PC-3 (cell line): ENCODE measurements around the gene ADAMTS15. TPM values are rescaled to one million over a fixed set of nuclear protein-coding genes. Genes with fewer than 3 reads are reported as not detected.

Experiments
- ATAC-seq: fragments of 200-7000 bp; cut with Tn5 transposase; 2 replicates; pipeline ENCODE4 v1.9.1; 2020; ENCODE audit warnings: mild to moderate bottlenecking, moderate library complexity
- BruUV-seq: library from RNA; stranded (reverse); fragments of 400-500 nt; replicated peaks from 2 replicates; lab custom pipeline; 2021; lab: Mats Ljungman, UMichigan
- CTCF ChIA-PET: fragments of 300-600 bp; sonication (Branson Sonifier 250); formaldehyde crosslinking; loops from one replicate; lab custom pipeline; 2022; ENCODE audit warnings: antibody characterized with exemption; lab: Charles Lee
- POLR2A ChIA-PET: fragments of 300-600 bp; sonication (Branson Sonifier 250); formaldehyde crosslinking; loops from one replicate; lab custom pipeline; 2022; ENCODE audit warnings: antibody characterized with exemption; ENCODE audit not compliant: unreplicated experiment; lab: Charles Lee
- DNase-seq: peaks from one replicate; pipeline ENCODE4 v3.0.0-alpha.2; 2015
- H2AFZ ChIP-seq: fragments of 300-600 bp; sonication (generic); 2 replicates; pipeline ENCODE4 v1.6.0; 2016; ENCODE audit warnings: antibody characterized with exemption, low read length
- H3F3A ChIP-seq: fragments of 300-600 bp; sonication (generic); one replicate; pipeline ENCODE4 v1.6.0; 2017; ENCODE audit warnings: antibody characterized with exemption, low read length, control low read depth, mild to moderate bottlenecking; ENCODE audit not compliant: unreplicated experiment
- H3K27ac ChIP-seq: fragments of 300-600 bp; sonication (generic); 2 replicates; pipeline ENCODE4 v1.5.1; 2016; ENCODE audit warnings: mild to moderate bottlenecking, low read length
- H3K27me3 ChIP-seq: fragments of 300-600 bp; sonication (generic); 2 replicates; pipeline ENCODE4 v1.6.1; 2016; ENCODE audit warnings: low read length, mixed read lengths
- H3K36me3 ChIP-seq: fragments of 300-600 bp; sonication (generic); 2 replicates; pipeline ENCODE4 v1.6.1; 2016; ENCODE audit warnings: low read depth, mixed run types, low read length, mixed read lengths
- H3K4me1 ChIP-seq: fragments of 300-600 bp; sonication (generic); 2 replicates; pipeline ENCODE4 v1.5.1; 2016; ENCODE audit warnings: low read length; ENCODE audit not compliant: insufficient read depth
- H3K4me2 ChIP-seq: fragments of 300-600 bp; sonication (generic); 2 replicates; pipeline ENCODE4 v1.6.0; 2016; ENCODE audit warnings: low read length
- H3K4me3 ChIP-seq: fragments of 300-600 bp; sonication (generic); 2 replicates; pipeline ENCODE4 v1.5.1; 2016; ENCODE audit warnings: mild to moderate bottlenecking, low read length, mixed read lengths
- H3K79me2 ChIP-seq: fragments of 300-600 bp; sonication (generic); 2 replicates; pipeline ENCODE4 v1.6.1; 2017; ENCODE audit warnings: low read length, mixed read lengths
- H3K9ac ChIP-seq: fragments of 300-600 bp; sonication (generic); 2 replicates; pipeline ENCODE4 v1.6.0; 2016; ENCODE audit warnings: mild to moderate bottlenecking, low read length
- H3K9me2 ChIP-seq: fragments of 300-600 bp; sonication (generic); replicated peaks from 2 replicates; pipeline ENCODE4 v1.6.1; 2016; ENCODE audit warnings: mixed run types, low read length, mixed read lengths
- H3K9me3 ChIP-seq: fragments of 300-600 bp; sonication (generic); 2 replicates; pipeline ENCODE4 v1.6.1; 2016; ENCODE audit warnings: low read length, mixed read lengths
- H4K20me1 ChIP-seq: fragments of 300-600 bp; sonication (generic); 2 replicates; pipeline ENCODE4 v1.6.1; 2016; ENCODE audit warnings: low read length, mixed read lengths
- CTCF ChIP-seq: fragments of 300-600 bp; sonication (generic); conservative IDR thresholded peaks from 2 replicates; pipeline ENCODE4 v1.5.1; 2017; ENCODE audit warnings: antibody characterized with exemption, low read depth, mild to moderate bottlenecking, low read length
- EZH2 ChIP-seq: fragments of 300-600 bp; sonication (generic); IDR thresholded peaks from one replicate; pipeline ENCODE4 v1.6.1; 2017; ENCODE audit warnings: antibody characterized with exemption, mild to moderate bottlenecking, low read length; ENCODE audit not compliant: unreplicated experiment
- EZH2phosphoT487 ChIP-seq: fragments of 300-600 bp; sonication (generic); IDR thresholded peaks from 2 replicates; pipeline ENCODE4 v1.6.1; 2018; ENCODE audit warnings: mild to moderate bottlenecking, antibody characterized with exemption, low read length, borderline replicate concordance
- intact Hi-C: fragments of 100-400 bp; cut with micrococcal nuclease; formaldehyde crosslinking; loops from 2 replicates; pipeline ENCODE4 v1.9.0; 2023
- total RNA-seq: library from RNA; depleted of rRNA; stranded (reverse); fragments of >200 nt; gene quantifications from 2 replicates; pipeline ENCODE4 v1.2.3, GENCODE V29; 2014

ADAMTS15 gene
- total RNA-seq, 1 experiment from 2014 or later = 16.8 TPM

- no peaks in the 10 kb centered on the region for H4K20me1 ChIP-seq
- DNase-seq (peak; percentile 99), ATAC-seq (peak; percentile 93)
- POLR2A ChIA-PET = interaction anchor here (0.6 kb wide), 1 partner anchor 462 kb away, joined by 4 read pairs; no protein-coding TSS in a partner anchor
- peaks cover 30% of the 10 kb centered on the region for H3K4me1 ChIP-seq
- no peaks in the 10 kb centered on the region for H3K9me3 ChIP-seq
- no peaks in the 10 kb centered on the region for H3K79me2 ChIP-seq
- H3K4me3 ChIP-seq = no peak overlapping the region
- intact Hi-C loops = no loop called here
- H3K27me3 ChIP-seq = no peaks in the 10 kb centered on the region; the same call in 1 of the 2 replicates
- H3K36me3 ChIP-seq = no peaks in the 10 kb centered on the region
- TF ChIP-seq EZH2 = no peak
- TF ChIP-seq EZH2phosphoT487 = no peak
- TF ChIP-seq CTCF = no peak
- no TSS peak for BruUV-seq
- peak overlapping the region; percentile 9; the same call in 1 of the 2 replicates for H3K27ac ChIP-seq
- H3K9ac ChIP-seq = no peak overlapping the region
- no peaks in the 10 kb centered on the region for H3K9me2 ChIP-seq
- CTCF ChIA-PET = interaction anchor here (0.6 to 1.1 kb wide), 4 partner anchors 18 to 195 kb away, joined by 3 to 7 read pairs (median 4); no protein-coding TSS in a partner anchor
- H3K4me2 ChIP-seq = peak overlapping the region; percentile 36
- no peaks in the 10 kb centered on the region for H3F3A ChIP-seq
- H2AFZ ChIP-seq = no peak overlapping the region
These were observed 40.5 kb upstream of the ADAMTS15 start for GRCh38 chr11:130407978-130408377.

- CTCF ChIA-PET = interaction anchor here (1.0 to 1.1 kb wide), 2 partner anchors 18 to 196 kb away, joined by 3 to 4 read pairs; no protein-coding TSS in a partner anchor
- H2AFZ ChIP-seq = no peak overlapping the region
- H3K79me2 ChIP-seq = no peaks in the 10 kb centered on the region
- ATAC-seq (no peak), DNase-seq (no peak)
- H3K4me1 ChIP-seq = peaks cover 28% of the 10 kb centered on the region
- no peaks in the 10 kb centered on the region for H3K36me3 ChIP-seq
- H3K9ac ChIP-seq = no peak overlapping the region
- peak overlapping the region; percentile 9; the same call in 1 of the 2 replicates for H3K27ac ChIP-seq
- peak overlapping the region; percentile 31 for H3K4me2 ChIP-seq
- no peaks in the 10 kb centered on the region for H4K20me1 ChIP-seq
- POLR2A ChIA-PET = interaction anchor here (0.6 kb wide), 1 partner anchor 461 kb away, joined by 4 read pairs; no protein-coding TSS in a partner anchor
- no peaks in the 10 kb centered on the region; the same call in 1 of the 2 replicates for H3K27me3 ChIP-seq
- no peak overlapping the region for H3K4me3 ChIP-seq
- no peaks in the 10 kb centered on the region for H3F3A ChIP-seq
- TF ChIP-seq EZH2 = no peak
- TF ChIP-seq EZH2phosphoT487 = no peak
- TF ChIP-seq CTCF = no peak
- no peaks in the 10 kb centered on the region for H3K9me2 ChIP-seq
- BruUV-seq = no TSS peak
- intact Hi-C loops = no loop called here
- no peaks in the 10 kb centered on the region for H3K9me3 ChIP-seq
These were observed 40.0 kb upstream of the ADAMTS15 start for GRCh38 chr11:130408401-130408890.

- DNase-seq = no peak
- H3K27me3 ChIP-seq = no peaks in the 10 kb centered on the region; the same call in 1 of the 2 replicates
- no peak overlapping the region for H3K9ac ChIP-seq
- no peaks in the 10 kb centered on the region for H3K36me3 ChIP-seq
- no peak for ATAC-seq
- intact Hi-C loops = no loop called here
- no peaks in the 10 kb centered on the region for H3F3A ChIP-seq
- H4K20me1 ChIP-seq = no peaks in the 10 kb centered on the region
- ChIA-PET POLR2A (no interaction called here), CTCF (no interaction called here)
- H3K79me2 ChIP-seq = no peaks in the 10 kb centered on the region
- no peak overlapping the region for H2AFZ ChIP-seq
- peaks cover 28% of the 10 kb centered on the region for H3K4me1 ChIP-seq
- BruUV-seq = no TSS peak
- H3K9me3 ChIP-seq = no peaks in the 10 kb centered on the region
- H3K4me3 ChIP-seq = no peak overlapping the region
- H3K27ac ChIP-seq = no peak overlapping the region
- H3K4me2 ChIP-seq = no peak overlapping the region
- H3K9me2 ChIP-seq = no peaks in the 10 kb centered on the region
- no peak for TF ChIP-seq EZH2
- TF ChIP-seq EZH2phosphoT487 = no peak
- no peak for TF ChIP-seq CTCF
These were observed 39.5 kb upstream of the ADAMTS15 start for GRCh38 chr11:130408901-130409300.
